ENCODE measurements around the gene DGAT2. TPM values are rescaled to one million over a fixed set of nuclear protein-coding genes. Genes with fewer than 3 reads are reported as not detected.

DGAT2 gene
- total and polyA plus RNA-seq, 8 donors: 0.56 to 15.7 (median 2.2) TPM

- no peak for TF ChIP-seq CTCF (IDR thresholded peaks at IDR 0.05)
- Histone ChIP-seq H3K27ac (no peak overlapping the region), H3K9me3 (no peaks in the 10 kb centered on the region), H3K4me3 (no peak overlapping the region), H3K36me3 (no peaks in the 10 kb centered on the region), H3K4me1 (peaks cover 0 to 11% (median 8%) of the 10 kb centered on the region in 3 donors), H3K27me3 (no peaks in the 10 kb centered on the region)
- intact Hi-C loops (cut with DNase I): no loop called here
- ATAC-seq (peak in 3 of 4 donors; percentile 7 to 28 (median 22)), FAIRE-seq (no peak), DNase-seq (peak in 3 of 6 donors; percentile 34 to 63 (median 49))
- 41 to 48% methylated on average over 2 of the region's 2 CpGs for WGBS, 2 donors
These were observed 25.4 kb downstream of the DGAT2 start for GRCh38 chr11:75793966-75794365.

- Histone ChIP-seq H3K27ac (peak overlapping the region in 2 of 4 donors; percentile 33 to 50), H3K27me3 (no peaks in the 10 kb centered on the region), H3K4me1 (peaks cover 0 to 11% (median 8%) of the 10 kb centered on the region in 3 donors), H3K36me3 (no peaks in the 10 kb centered on the region), H3K4me3 (no peak overlapping the region), H3K9me3 (no peaks in the 10 kb centered on the region)
- FAIRE-seq (no peak), ATAC-seq (peak; percentile 71 to 87 (median 80)), DNase-seq (peak in 5 of 6 donors; percentile 48 to 81 (median 71))
- no peak for TF ChIP-seq CTCF (IDR thresholded peaks at IDR 0.05)
- intact Hi-C loops (cut with DNase I): no loop called here
- 32% methylated on average over 4 of the region's 4 CpGs for WGBS, 2 donors
These were observed 26.9 kb downstream of the DGAT2 start for GRCh38 chr11:75795276-75796090.

GRCh38 chr11:75796091-75796435 lies 27.5 kb downstream of the DGAT2 start:
- FAIRE-seq: no peak
- intact Hi-C loops (cut with DNase I): no loop called here
- no peak for DNase-seq
- H3K27me3 ChIP-seq: no peaks in the 10 kb centered on the region
- WGBS, 2 donors: 47 to 49% methylated on average over 2 of the region's 2 CpGs
- peaks cover 0 to 11% (median 8%) of the 10 kb centered on the region in 3 donors for H3K4me1 ChIP-seq
- no peaks in the 10 kb centered on the region for H3K9me3 ChIP-seq
- no peaks in the 10 kb centered on the region for H3K36me3 ChIP-seq
- peak in 2 of 4 donors; percentile 3 to 10 for ATAC-seq
- H3K27ac ChIP-seq: peak overlapping the region in 2 of 4 donors; percentile 33 to 50
- no peak overlapping the region for H3K4me3 ChIP-seq
- TF ChIP-seq CTCF (IDR thresholded peaks at IDR 0.05): no peak

GRCh38 chr11:75797116-75797515 lies 28.5 kb downstream of the DGAT2 start:
- DNase-seq (peak in 1 of 6 donors; percentile 31), FAIRE-seq (no peak), ATAC-seq (no peak)
- TF ChIP-seq CTCF (IDR thresholded peaks at IDR 0.05): no peak
- Histone ChIP-seq H3K9me3 (no peaks in the 10 kb centered on the region), H3K27ac (no peak overlapping the region), H3K4me1 (peaks cover 0 to 11% (median 8%) of the 10 kb centered on the region in 3 donors), H3K27me3 (no peaks in the 10 kb centered on the region), H3K36me3 (no peaks in the 10 kb centered on the region), H3K4me3 (no peak overlapping the region)
- intact Hi-C loops (cut with DNase I): no loop called here
- 91 to 92% methylated on average over 8 of the region's 8 CpGs for WGBS, 2 donors

- whole genome bisulfite sequencing, 2 donors: 98 to 100% methylated on average over 1 of the region's 1 CpG
These were observed 29.2 kb downstream of the DGAT2 start for GRCh38 chr11:75797792-75798191.

More at GRCh38 chr11:75797792-75798191, 29.2 kb downstream of the DGAT2 start:
- no peak for TF ChIP-seq CTCF (IDR thresholded peaks at IDR 0.05)
- peaks cover 0 to 11% (median 8%) of the 10 kb centered on the region in 3 donors for H3K4me1 ChIP-seq
- intact Hi-C loops (cut with DNase I): no loop called here
- H3K27ac ChIP-seq: no peak overlapping the region
- no peak for ATAC-seq
- H3K27me3 ChIP-seq: no peaks in the 10 kb centered on the region
- no peaks in the 10 kb centered on the region for H3K9me3 ChIP-seq
- H3K36me3 ChIP-seq: no peaks in the 10 kb centered on the region
- no peak overlapping the region for H3K4me3 ChIP-seq
- peak in 1 of 6 donors; percentile 41 for DNase-seq
- FAIRE-seq: no peak
